GM21367 (cell line): ENCODE measurements around the gene THYN1.
A peak's percentile ranks its signal among the peaks of the same experiment; 100 is the strongest.

ENCODE experiments used
- ATAC-seq: cut with Tn5 transposase; IDR thresholded peaks from one replicate; pipeline ENCODE4 v1.9.1; 2021; ENCODE audit not compliant: unreplicated experiment

Gene THYN1

DNA sequence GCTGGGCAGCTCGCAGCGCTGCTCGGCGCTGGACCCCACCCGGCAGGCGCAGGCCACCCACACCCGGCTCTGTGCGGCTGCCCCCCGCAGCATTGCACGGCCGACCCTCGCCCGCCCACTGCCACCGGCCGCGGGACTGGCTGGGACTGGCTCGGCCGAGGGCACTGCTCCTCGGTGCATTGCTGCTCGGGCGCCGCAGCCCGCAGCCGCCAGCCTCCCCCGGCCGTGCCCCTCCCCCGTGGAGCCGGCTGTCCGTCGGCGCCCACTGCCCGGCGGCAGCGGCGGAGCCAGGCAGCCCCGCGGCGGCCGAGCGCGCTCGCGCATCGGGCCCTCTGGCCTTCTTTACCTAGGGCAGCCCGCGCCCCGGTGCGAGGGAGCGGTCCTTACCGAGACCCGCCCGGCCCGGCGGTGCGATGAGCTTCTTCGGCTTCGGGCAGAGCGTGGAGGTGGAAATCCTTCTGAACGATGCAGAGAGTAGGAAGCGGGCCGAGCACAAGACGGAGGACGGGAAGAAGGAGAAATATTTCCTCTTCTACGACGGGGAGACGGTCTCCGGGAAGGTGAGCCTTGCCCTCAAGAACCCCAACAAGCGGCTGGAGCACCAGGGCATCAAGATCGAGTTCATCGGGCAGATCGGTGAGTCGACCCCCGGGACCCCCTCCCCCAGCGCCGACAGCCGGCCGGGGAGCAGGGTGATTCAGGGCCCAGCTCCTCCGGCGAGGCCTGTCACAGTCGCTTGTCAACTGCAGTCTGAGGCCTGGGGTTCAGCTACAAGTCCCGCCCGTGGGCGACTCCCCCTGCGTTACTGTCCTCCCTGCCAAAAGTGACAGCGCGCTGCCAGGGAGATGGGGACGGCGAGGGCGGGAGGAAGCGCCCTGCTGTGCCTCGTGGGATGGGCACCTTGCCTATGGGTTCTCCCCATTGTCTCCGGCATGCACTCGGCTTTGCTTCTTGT, 28.2 kb downstream of the THYN1 start:
- ATAC-seq: peak; percentile 15

DNA sequence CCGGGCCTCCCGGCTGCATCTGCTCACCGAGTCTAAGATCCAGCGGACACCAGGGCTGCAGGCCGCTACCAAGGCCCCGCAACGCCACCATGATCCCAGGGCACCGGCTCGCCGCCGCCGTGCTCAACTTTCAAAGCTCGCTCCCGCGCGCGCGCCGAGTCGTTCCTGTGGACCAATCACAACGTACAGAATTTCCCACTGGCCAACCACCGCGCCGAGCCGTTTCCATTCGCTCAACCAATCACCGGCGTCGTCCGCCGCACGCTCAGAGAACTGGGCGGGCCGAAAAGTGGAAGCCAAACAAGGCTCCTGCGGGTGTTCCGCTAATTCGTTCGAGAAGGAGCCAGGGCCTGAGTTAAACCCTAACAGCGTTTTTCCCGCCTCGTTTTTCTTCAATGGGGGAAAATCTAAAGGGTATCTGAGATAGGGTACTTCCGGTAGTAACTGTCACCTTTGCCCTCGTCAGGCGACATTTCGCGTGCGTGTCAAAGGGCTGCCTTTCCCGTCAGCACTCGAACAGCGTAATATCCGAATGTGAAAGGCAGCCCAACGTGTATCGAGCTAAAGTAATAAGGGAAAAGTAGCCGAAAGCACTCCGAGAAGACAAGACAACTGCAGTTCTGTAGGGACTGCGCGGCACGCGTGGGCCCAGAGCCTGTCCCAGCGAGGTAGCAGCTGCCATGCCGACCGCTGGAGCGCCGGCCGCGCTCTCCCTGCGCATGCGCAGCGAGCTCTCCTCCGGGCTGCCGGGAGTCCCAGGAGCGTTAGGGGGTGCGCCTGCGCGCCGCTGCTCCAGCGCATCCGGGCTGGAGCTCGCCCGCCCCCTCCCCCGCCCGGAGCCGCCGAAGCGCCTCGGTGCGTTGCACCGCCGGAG, 29.1 kb downstream of the THYN1 start, which contains the start of the genes NCAPD3 and VPS26B:
Gene NCAPD3, minus strand, starts transcription at position 132 of the 874 bp plus-strand sequence. Its CDS starts 41 bp downstream, at position 91.
Gene VPS26B, plus strand, starts transcription at position 836 of the 874 bp plus-strand sequence. CDS start 452 bp downstream, outside the sequence.
- ATAC-seq: peak; percentile 73

DNA sequence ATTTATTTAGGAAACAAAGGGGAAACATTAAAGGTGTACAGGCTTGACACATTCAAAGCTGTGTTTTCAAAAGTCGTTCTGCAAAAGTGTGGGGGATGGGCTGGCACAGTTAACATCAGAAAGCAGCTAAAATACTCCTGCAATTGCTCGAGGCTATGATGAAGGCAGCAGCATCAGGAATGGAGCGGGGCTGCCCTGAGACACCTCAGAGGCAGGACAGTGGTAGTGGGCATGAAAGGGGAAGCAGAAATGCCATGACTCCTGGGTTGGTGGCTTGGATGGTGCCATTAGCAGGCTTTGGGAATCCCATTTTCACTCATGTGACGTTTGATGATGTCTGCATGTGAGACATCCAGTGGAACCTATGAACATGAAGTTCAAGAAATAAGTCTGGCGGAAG, 30.0 kb downstream of the THYN1 start:
- ATAC-seq: no peak

DNA sequence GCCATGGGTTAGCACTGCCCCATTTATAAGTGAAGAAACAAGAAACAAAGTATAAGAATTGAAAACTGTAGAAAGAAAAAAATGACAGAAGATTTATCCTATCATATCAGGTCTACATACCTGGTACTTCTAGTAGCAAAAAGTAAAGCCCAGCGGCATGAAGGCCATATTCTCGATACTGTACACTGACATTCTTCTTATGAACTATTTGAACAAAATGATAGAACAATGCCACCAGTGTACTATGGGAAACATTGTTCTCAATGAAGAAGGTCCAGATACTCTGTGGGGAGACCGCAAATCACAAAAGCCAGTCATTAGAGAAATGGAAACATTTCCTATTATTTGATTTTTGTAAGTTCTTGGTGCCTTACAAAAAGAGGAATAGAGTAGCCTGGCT, 36.3 kb downstream of the THYN1 start:
- ATAC-seq: no peak

DNA sequence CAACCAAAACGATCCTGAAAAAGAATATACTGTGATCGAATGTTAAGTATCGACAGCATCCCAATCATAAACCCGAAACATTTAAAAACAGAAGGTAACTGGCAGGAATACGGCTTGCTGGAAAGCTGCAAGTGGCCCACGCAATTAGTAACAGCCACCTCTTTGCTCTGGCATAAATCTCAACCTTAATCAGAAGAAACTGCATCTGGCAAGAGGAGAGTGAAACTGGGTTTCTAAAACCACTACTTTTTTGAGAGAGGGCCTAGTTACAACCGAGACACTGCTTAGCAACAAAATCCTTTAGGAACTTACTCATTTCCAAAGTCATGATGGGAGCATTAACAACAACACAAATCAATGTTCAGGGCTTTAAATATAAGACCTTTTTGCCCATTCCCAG, 37.3 kb downstream of the THYN1 start:
- no peak for ATAC-seq

DNA sequence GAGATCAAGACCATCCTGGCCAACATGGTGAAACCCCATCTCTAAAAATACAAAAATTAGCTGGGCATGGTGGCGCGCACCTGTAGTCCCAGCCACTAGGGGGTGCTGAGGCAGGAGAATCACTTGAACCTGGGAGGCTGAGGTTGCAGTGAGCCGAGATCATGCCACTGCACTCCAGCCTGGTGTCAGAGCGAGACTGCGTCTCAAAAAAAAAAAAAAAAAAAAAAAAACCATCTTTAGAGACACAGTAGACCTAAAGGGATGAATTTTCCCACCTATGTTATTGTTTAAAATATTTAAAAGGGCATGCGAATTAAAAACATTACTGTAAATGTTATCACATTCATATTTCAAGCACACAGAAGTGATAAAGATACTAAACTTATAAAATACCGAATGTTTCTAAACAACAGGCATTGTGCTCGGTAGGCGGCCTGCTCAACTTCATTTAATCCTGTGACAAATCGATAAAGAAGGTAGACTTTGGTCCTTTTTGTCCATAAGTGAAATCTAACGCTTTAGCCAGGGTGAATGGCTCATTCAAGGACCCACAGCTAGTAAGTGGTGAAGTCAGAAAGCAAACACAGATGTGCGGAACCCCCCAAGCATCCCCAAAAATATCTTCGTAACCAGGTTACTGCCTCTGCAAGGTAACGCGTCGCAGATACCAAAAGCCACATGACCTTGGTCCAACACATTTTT, 45.5 kb downstream of the THYN1 start:
- ATAC-seq: no peak

DNA sequence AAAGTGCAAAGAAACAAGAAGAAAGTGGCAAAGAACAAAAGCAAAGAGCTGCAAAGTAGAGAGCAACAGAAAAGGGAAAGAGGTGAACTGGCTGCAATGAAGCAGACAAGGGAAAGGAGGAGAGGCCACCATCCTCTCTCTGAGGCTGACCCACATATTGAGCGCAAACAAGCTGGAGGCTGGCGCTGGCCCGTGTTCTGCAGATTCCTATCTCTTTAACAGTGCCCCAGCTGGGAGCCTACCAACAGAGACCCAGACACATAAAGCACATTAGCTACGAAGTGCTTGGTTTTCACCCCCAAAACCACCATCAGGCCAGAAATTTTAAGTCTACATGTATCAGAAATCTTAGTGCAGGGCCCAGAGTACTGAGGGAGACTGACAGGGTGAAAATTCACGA, 47.0 kb downstream of the THYN1 start:
- ATAC-seq: no peak

DNA sequence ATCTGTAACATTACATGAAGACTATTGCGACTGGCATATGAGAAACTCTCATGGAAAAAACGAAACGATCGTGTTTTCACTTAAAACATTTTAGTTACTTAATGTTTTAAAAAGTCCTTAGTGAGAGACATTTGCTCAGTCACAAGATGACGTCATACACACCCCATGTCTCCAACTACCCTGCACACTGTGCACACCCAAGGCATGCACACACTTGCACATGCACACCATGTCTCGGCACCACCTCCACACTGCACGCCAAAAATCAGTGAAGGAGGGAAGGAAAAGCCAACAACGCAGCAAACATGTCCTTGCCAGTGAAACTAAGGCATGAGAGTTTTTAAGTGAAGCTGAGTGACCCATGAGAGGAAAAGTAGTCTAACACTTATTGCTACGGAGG, 47.4 kb downstream of the THYN1 start:
- ATAC-seq: no peak

DNA sequence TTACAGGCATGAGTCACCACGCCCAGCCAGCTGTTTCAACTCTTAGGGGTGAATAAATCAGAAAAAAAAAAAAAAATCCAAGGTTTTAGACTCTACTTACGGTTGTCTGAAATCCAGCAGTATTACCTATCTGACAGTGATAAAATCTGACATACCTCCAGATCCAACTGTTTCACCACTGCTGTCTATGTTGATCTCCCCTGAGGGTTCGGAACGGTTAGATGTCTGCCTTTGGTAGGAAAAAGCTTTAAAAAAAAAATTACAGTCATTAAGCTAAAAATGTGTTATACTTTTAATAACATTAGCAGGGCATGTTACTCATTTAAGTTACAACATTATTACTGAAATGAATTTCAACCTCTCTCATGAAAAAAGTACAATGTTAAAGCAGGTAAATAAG, 50.5 kb downstream of the THYN1 start:
- ATAC-seq: no peak

DNA sequence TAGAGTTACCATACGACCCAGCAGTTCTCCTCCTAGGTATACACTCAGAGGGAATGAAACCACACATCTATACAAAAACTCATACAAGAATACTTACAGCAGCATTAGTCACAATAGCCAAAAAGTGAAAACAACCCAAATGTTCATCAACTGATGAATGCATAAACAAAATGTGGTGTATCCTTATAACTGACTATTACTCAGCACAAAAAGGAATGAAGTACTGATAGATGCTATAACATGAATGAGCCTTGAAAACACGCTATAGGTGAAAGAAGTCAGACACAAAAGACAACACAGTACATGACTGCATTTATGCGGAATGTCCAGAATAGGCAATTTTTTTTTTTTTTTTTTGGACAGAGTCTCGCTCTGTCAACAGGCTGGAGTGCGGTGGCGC, 52.5 kb downstream of the THYN1 start:
- no peak for ATAC-seq

DNA sequence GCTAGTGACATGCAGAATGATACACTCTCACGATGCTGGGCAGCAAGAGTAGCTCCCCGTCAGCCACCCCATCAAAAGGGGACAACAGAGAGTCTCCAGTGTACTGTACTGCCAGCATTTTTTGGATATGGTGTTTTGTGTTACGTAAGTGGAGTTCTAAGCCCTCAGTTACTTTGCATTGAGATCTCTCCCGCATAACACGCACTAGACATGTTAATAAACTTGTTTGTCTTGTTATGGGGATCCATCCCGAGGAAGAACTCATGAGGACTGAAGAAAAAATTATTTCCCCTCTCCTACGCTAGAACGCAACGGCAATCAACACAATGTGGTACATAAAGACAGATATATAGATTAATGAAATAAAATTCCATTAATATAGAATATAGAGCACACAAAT, 53.6 kb downstream of the THYN1 start:
- no peak for ATAC-seq
